K562 (cell line): ENCODE results near the gene NUCKS1. TPM values are rescaled to one million over a fixed set of nuclear protein-coding genes. Genes with fewer than 3 reads are reported as not detected.

Experiments
- C11orf30 ChIP-seq: fragments of 450-650 bp; IDR thresholded peaks from 2 replicates; pipeline ENCODE4 v1.6.1; 2016; ENCODE audit warnings: low read depth, mild to moderate bottlenecking
- CHD2 ChIP-seq: IDR thresholded peaks from 2 replicates; pipeline ENCODE4 v1.6.1; 2011; ENCODE audit warnings: low read depth, low read length
- DIDO1 ChIP-seq: fragments of 450-650 bp; IDR thresholded peaks from 2 replicates; pipeline ENCODE4 v1.6.1; 2016; ENCODE audit warnings: low read depth, missing biosample characterization, missing genetic modification characterization
- EGR1 ChIP-seq: fragments of 450-650 bp; conservative IDR thresholded peaks from 2 replicates; pipeline ENCODE4 v1.6.1; 2017; ENCODE audit warnings: mild to moderate bottlenecking
- EP300 ChIP-seq: IDR thresholded peaks from 2 replicates; pipeline ENCODE4 v1.6.1; 2012; ENCODE audit warnings: low read length, improper control_type of control experiment
- HNRNPL ChIP-seq: fragments of 200-400 bp; formaldehyde crosslinking; IDR thresholded peaks from 2 replicates; pipeline ENCODE4 v1.6.1; 2017; ENCODE audit warnings: low read depth, mild to moderate bottlenecking, low read length
- MBD1 ChIP-seq: fragments of 250-450 bp; sonication (Bioruptor Pico); IDR thresholded peaks from 2 replicates; pipeline ENCODE4 v1.8.0; 2022; ENCODE audit warnings: inconsistent platforms
- NBN ChIP-seq: fragments of 450-650 bp; IDR thresholded peaks from 2 replicates; pipeline ENCODE4 v1.6.1; 2016; ENCODE audit warnings: low read depth, mild to moderate bottlenecking
- NR2C2 ChIP-seq, 2 experiments: fragments of 200-800 bp in 1 of 2; sonication (Bioruptor generic) in 1 of 2; sonication (generic) in 1 of 2; formaldehyde crosslinking in 1 of 2; IDR thresholded peaks; 2 replicates each; pipeline versions ENCODE4 v1.6.1 to v1.8.0; 2016 to 2022; ENCODE audit warnings: mild to moderate bottlenecking in 1 of 2, missing compliant biosample characterization in 1 of 2, missing genetic modification characterization in 1 of 2, missing genetic modification reagents in 1 of 2
- PATZ1 ChIP-seq: fragments of 250-450 bp; sonication (Bioruptor Pico); IDR thresholded peaks from 2 replicates; pipeline ENCODE4 v1.5.0; 2020; ENCODE audit warnings: mild to moderate bottlenecking, borderline replicate concordance
- PHF20 ChIP-seq: fragments of 450-650 bp; IDR thresholded peaks from 2 replicates; pipeline ENCODE4 v1.6.1; 2018; ENCODE audit not compliant: partially characterized antibody
- POLR2AphosphoS5 ChIP-seq: IDR thresholded peaks from 2 replicates; pipeline ENCODE4 v1.6.1; 2011; ENCODE audit warnings: mild to moderate bottlenecking, low read depth, low read length, moderate library complexity; ENCODE audit not compliant: control insufficient read depth, insufficient read depth
- PREB ChIP-seq: sonication (generic); formaldehyde crosslinking; IDR thresholded peaks from 2 replicates; pipeline ENCODE4 v1.8.1; 2023; ENCODE audit warnings: mild to moderate bottlenecking, missing genetic modification reagents
- SFPQ ChIP-seq: fragments of 200-400 bp; formaldehyde crosslinking; IDR thresholded peaks from 2 replicates; pipeline ENCODE4 v1.6.1; 2017; ENCODE audit warnings: mild to moderate bottlenecking, low read depth, low read length, moderate library complexity
- SMARCE1 ChIP-seq: fragments of 450-650 bp; IDR thresholded peaks from 2 replicates; pipeline ENCODE4 v1.7.1; 2016; ENCODE audit warnings: mild to moderate bottlenecking
- SRSF7 ChIP-seq: fragments of 200-400 bp; formaldehyde crosslinking; optimal IDR thresholded peaks from 2 replicates; pipeline ENCODE3; 2017; ENCODE audit warnings: mild to moderate bottlenecking, low read depth, low read length
- ZBTB1 ChIP-seq: sonication (generic); formaldehyde crosslinking; IDR thresholded peaks from 2 replicates; pipeline ENCODE4 v1.8.1; 2023; ENCODE audit warnings: missing genetic modification reagents, low read depth, mild to moderate bottlenecking, borderline replicate concordance
- ZBTB7A ChIP-seq: IDR thresholded peaks from 2 replicates; pipeline ENCODE4 v1.6.1; 2011; ENCODE audit warnings: low read depth, mild to moderate bottlenecking, low read length, moderate library complexity, borderline replicate concordance; ENCODE audit not compliant: control insufficient read depth
- ZNF445 ChIP-seq: fragments of 250-450 bp; sonication (Bioruptor Pico); IDR thresholded peaks from 2 replicates; pipeline ENCODE4 v1.4.0; 2020; ENCODE audit warnings: low read depth, mild to moderate bottlenecking, moderate library complexity
- ZNF551 ChIP-seq: fragments of 250-450 bp; sonication (Bioruptor Pico); IDR thresholded peaks from 2 replicates; pipeline ENCODE4 v1.5.0; 2021; ENCODE audit warnings: mild to moderate bottlenecking, moderate library complexity
- ZNF584 ChIP-seq: fragments of 200-800 bp; sonication (Bioruptor generic); IDR thresholded peaks from 2 replicates; pipeline ENCODE4 v1.6.1; 2016; ENCODE audit warnings: low read depth, mild to moderate bottlenecking, missing genetic modification characterization, missing compliant biosample characterization
- polyA plus RNA-seq, 8 experiments: library from polyadenylated mRNA; depleted of rRNA in 4 of 8; stranded (reverse) in 5 of 8; unstranded in 3 of 8; fragments of >200 nt; fragmentation: Nextera tagmentation in 2 of 8; fragmentation: Illumina TruSeq in 1 of 8; extraction: Ambion mirVana in 2 of 8; extraction: Trizol in 1 of 8; gene quantifications; 2 replicates each; pipeline versions ENCODE4 v1.2.1 to v1.2.3, GENCODE V29; 2011 to 2014; ENCODE audit warnings: inconsistent platforms in 1 of 8, missing spikeins in 1 of 8
- total RNA-seq, 7 experiments: library from RNA; depleted of rRNA in 6 of 7; stranded (reverse); fragments of >200 nt in 6 of 7; fragmentation: Illumina TruSeq in 2 of 7; extraction: Trizol in 2 of 7; gene quantifications; 2 replicates each; pipeline versions ENCODE4 v1.2.1 to v1.2.3, GENCODE V29; 2011 to 2021; ENCODE audit warnings: low replicate concordance in 1 of 7

NUCKS1 gene
- total and polyA plus RNA-seq, 9 of the 15 experiments (the other 6 are each of a cell fraction or from before 2014, with no cell fraction given): 66.7 to 244 (median 149) TPM

- TF ChIP-seq C11orf30 (peak; percentile 99), PHF20 (no peak), MBD1 (CRISPR knock-in tag) (no peak), ZNF584 (CRISPR knock-in tag) (peak; percentile 95), NBN (peak; percentile 98), DIDO1 (tag) (no peak), SFPQ (no peak), ZBTB7A (peak; percentile 73; the same call in 1 of the 2 replicates), ZNF551 (CRISPR knock-in tag) (no peak), ZBTB1 (CRISPR knock-in tag) (no peak; the same call in 1 of the 2 replicates), PREB (CRISPR knock-in tag) (no peak), CHD2 (no peak), POLR2AphosphoS5 (peak; percentile 99), EGR1 (peak; percentile 76), SRSF7 (no peak), EP300 (peak; percentile 97), ZNF445 (no peak; the same call in 1 of the 2 replicates), SMARCE1 (peak; percentile 97), PATZ1 (no peak), NR2C2 (CRISPR knock-in tag; IDR thresholded peaks at IDR 0.05) (no peak), NR2C2 (tag; IDR thresholded peaks at IDR 0.05) (no peak), HNRNPL (no peak)
Measured at GRCh38 chr1:205678286-205679111, 71.5 kb downstream of the NUCKS1 start (continued).
